Stimulated activated CD8-positive, alpha-beta memory T cell treated with anti-CD3 and anti-CD28 coated beads, Interleukin-4, amount 100 ng/mL, for 4 hours (primary cell): ENCODE measurements around the gene ADORA1.

ENCODE experiments used
- DNase-seq, 2 donors: peaks; one replicate each; pipeline ENCODE4 v3.0.0-alpha.2; 2020; ENCODE audit warnings: low read depth in 2 of 2, low spot score in 1 of 2

The ADORA1 gene

DNA sequence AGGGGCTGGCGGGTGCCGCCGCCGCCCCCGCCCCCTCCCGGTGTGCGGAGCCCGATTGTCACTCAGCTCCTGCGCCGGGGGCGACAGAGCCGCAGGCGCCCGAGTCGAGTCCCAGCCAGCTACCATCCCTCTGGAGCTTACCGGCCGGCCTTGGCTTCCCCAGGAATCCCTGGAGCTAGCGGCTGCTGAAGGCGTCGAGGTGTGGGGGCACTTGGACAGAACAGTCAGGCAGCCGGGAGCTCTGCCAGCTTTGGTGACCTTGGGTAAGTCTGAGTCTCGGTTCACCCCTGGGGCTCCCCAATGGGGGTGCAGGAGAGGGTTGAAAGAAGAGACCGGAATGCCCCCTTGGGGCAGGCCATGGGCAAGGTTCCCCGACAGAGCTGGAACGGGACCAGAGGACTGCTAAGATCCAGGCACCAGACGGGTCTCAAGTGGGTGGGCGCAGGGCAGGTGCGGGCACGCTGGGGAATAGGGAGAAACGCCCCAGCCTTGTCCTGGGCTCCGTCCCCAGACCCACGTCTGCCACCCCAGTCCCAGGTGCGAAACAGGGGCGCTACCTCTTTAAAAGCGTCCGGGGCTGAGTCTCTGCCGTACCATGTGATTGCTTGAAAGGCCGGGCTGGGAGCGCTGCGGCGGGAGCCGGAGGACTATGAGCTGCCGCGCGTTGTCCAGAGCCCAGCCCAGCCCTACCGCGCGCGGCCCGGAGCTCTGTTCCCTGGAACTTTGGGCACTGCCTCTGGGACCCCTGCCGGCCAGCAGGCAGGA is at the start of gene ADORA1:
TSS of gene ADORA1 (plus strand) at position 61 of the 765 bp plus-strand sequence. CDS start 1,116 bp downstream, outside the sequence.
- DNase-seq = no peak

DNA sequence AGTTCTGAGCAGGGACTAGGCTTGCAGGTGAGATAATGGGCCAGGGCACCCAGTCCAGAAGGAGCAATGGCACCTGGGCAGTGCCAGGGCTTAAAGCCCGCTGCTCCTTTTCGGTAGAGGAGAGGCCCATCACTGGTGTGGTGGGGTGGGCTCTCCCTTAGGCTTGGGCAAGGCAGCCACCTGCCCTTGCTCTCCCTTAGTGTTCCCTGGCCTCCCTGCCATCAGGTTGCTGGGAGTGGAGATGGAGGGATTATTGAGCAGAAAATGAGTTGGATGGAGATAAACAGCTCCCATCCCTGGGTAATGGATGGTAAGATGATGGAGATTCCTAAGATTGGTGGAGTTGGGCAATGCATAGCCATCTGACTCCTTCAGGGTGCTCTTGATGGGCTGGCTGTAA is 49.6 kb upstream of the ADORA1 start:
- DNase-seq = no peak

DNA sequence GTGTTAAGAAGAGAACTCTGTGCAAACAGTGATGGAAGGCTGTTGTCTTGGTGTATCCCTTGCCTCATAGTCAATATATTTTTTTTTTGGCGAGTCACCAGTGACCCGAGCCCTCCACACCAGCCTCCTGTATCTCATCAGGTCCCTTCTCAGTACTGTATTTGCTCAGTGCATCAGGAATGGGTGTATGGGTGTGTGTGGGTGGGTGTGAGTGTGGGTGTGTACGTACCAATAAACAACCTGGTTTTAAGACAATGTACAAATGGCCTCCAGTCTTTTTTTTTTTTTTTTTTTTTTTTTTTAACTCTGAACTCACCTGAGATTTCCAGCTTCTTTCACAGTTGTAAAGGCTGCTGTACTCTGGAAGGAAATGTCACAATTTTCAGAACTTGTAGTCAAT is 49.0 kb upstream of the ADORA1 start:
- no peak for DNase-seq

GRCh38 chr1:203080456-203080855 is 47.1 kb upstream of the ADORA1 start:
- no peak for DNase-seq

GRCh38 chr1:203081465-203082230 is 45.9 kb upstream of the ADORA1 start:
- no peak for DNase-seq

DNA sequence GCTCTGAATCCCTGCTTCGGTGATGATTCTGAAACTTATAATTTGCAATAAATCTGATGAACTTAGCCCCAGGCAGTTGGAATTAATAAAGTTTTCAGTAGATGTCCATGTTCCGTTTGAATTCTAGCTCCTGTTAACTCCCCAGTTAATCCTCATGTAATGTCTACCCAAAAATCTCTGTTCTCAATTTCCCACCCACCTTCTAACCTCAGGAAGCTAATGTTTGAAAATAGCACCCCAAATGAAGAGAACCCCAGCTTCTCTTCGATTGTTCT is 45.4 kb upstream of the ADORA1 start:
- DNase-seq = no peak

- DNase-seq = no peak
Measured at GRCh38 chr1:203082571-203083462, 44.7 kb upstream of the ADORA1 start.

- DNase-seq = no peak
Measured at GRCh38 chr1:203083463-203083921, 44.0 kb upstream of the ADORA1 start.

- no peak for DNase-seq
Measured at GRCh38 chr1:203084588-203085527, 42.7 kb upstream of the ADORA1 start.

- no peak for DNase-seq
Measured at GRCh38 chr1:203085528-203086406, 41.8 kb upstream of the ADORA1 start, which contains the start of gene MYOG. TSS of gene MYOG (minus strand) at chr1:203086012. CDS start at chr1:203085961, 51 bp downstream.

DNA sequence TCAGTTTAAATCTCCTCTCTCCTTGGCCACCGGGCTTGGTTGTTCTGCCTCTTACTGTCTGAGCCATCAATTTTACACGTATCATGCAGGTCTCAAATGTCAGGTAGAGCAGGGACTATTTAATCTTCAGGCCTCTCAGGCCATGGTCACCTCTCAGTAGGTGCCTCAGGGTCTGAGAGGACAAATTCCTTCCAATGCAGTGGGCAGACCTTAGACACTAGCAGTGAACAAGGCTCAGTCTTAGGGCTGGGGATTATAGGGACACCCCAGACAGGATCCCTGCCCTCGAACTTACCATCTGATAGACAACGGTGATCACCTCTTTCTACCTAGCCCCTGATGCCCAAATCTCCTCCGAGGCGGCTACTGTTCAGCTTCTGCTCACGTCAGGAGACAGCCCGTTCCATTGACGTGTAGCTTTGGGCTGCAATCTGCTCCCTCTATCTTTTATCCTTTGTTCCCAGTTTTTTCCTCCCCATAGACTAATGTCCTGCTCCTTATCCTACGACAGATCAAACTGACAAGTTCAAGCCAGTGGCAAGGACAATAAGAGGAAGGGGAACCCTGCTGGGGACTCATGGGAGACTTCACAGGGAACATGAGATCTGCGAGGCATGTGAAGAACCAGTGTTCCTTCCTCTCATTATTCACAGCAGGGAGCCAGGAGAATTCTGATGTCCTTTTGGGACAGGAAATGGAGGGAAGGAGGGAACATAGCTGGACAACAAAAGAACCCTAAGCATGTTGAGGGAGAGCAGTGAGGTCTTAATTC is 40.3 kb upstream of the ADORA1 start:
- no peak for DNase-seq

DNA sequence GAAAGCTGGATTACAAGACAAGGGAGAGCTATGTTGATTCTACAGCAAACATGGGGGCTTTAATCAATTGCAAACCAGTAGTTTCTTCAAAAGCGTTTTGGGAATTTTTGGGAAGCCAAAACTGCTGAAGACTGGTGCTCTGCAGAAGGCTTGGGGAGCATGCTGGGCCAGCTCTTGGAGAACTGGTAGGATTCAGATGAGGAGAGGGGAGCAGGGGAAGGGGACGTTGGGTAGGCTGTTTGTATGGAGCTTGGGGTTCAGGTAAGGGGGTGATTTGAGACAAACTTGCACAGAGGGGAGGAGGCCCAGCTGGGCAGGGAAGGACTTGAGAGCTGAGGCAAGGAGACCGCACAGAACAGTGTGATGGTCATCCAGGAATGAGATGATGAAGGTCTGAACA is 39.1 kb upstream of the ADORA1 start:
- DNase-seq = no peak

DNA sequence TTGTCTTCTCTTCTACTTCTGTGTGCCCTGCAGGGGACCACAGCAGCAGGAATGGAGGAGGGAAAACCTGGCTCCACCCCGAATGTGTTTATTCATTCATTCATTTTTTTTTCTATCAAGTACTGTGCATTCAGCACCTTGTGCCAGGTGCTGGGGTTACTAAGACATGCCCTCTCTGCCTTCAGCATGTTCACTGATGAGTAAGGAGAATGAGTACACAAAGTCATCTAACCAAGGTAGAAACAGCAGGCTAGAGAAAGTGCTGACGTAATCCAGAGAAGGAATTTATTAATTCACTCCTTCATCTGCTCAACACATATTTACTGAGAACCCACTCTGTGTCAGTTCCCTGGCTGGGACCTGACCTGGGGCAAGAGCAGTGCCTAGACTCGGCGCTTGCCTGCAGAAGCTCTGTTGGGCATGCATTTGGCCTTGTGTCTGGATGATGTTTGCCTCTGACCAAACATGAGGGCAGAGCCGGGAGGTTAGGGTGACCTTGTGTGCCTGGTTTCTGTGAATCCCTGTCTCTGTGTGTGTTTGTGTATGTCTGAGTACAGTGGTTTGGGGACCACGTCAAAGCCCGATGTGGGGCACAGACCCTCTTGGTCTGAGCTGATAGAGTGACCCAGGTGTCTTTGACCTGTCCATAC is 38.4 kb upstream of the ADORA1 start:
- no peak for DNase-seq

GRCh38 chr1:203089651-203090045 is 37.9 kb upstream of the ADORA1 start:
- no peak for DNase-seq

- no peak for DNase-seq
Measured at GRCh38 chr1:203090421-203091198, 36.9 kb upstream of the ADORA1 start.

DNA sequence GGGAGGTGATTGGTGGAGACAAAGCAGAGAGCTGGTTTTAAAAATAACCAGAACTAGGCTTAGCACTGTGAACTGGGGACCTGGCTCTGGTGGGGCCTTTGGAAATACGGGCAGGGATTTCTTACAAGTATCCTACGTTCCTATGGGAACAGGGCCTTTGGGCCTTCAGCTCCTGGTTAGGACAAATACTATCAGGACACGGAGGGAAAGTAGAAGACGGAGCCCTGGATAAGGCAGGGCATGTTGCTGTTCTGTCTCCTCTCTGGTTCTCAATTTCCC is 36.4 kb upstream of the ADORA1 start:
- no peak for DNase-seq

- no peak for DNase-seq
Measured at GRCh38 chr1:203091761-203092330, 35.7 kb upstream of the ADORA1 start.
